CD4-positive, alpha-beta T cell treated with Interleukin-6 for 4 hours (primary cell): ENCODE measurements around the gene DCD.
"Not testable (repeated sequence)": the region's sequence is repeated elsewhere in the genome, so short reads cannot be mapped to it uniquely, and the experiment has no call there.

ENCODE experiments used
- DNase-seq: peaks from one replicate; pipeline ENCODE4 v3.0.0-alpha.2; 2020; ENCODE audit warnings: mixed read lengths

The DCD gene

GRCh38 chr12:54648265-54648664, at the start of gene DCD:
DCD (minus strand) TSS chr12:54648365; CDS start chr12:54648303, 62 bp downstream.
- no peak for DNase-seq

- DNase-seq: no peak
These were observed 49.7 kb upstream of the DCD start for GRCh38 chr12:54697851-54698250.

- DNase-seq: no peak
These were observed 44.2 kb upstream of the DCD start for GRCh38 chr12:54692353-54692752.

GRCh38 chr12:54689984-54690383, 41.8 kb upstream of the DCD start:
- no peak for DNase-seq

GRCh38 chr12:54689034-54689372, 40.8 kb upstream of the DCD start:
- DNase-seq: no peak

GRCh38 chr12:54688309-54689033, 40.3 kb upstream of the DCD start:
- DNase-seq: no peak

- no peak for DNase-seq
These were observed 36.8 kb upstream of the DCD start for GRCh38 chr12:54684636-54685630.

GRCh38 chr12:54683398-54683797, 35.2 kb upstream of the DCD start:
- DNase-seq: no peak

GRCh38 chr12:54682674-54683073, 34.5 kb upstream of the DCD start:
- DNase-seq: no peak

- DNase-seq: peak; percentile 9
These were observed 32.2 kb upstream of the DCD start for GRCh38 chr12:54680374-54680773.

- no peak for DNase-seq
These were observed 30.0 kb upstream of the DCD start for GRCh38 chr12:54678131-54678530.

- no peak for DNase-seq
These were observed 19.8 kb upstream of the DCD start for GRCh38 chr12:54667945-54668344.

- no peak for DNase-seq
These were observed 17.8 kb upstream of the DCD start for GRCh38 chr12:54666008-54666407.

GRCh38 chr12:54665022-54665635, 17.0 kb upstream of the DCD start:
- DNase-seq: not testable (repeated sequence)

- DNase-seq: no peak
These were observed 15.4 kb upstream of the DCD start for GRCh38 chr12:54663603-54664002.

GRCh38 chr12:54662026-54662425, 13.9 kb upstream of the DCD start:
- no peak for DNase-seq

GRCh38 chr12:54661048-54661447, 12.9 kb upstream of the DCD start:
- DNase-seq: no peak

- DNase-seq: no peak
These were observed 12.3 kb upstream of the DCD start for GRCh38 chr12:54660320-54660962.

GRCh38 chr12:54658306-54659264, 10.4 kb upstream of the DCD start:
- DNase-seq: peak; percentile 34

- DNase-seq: no peak
These were observed 9.0 kb upstream of the DCD start for GRCh38 chr12:54657105-54657607.

- DNase-seq: no peak
These were observed 6.8 kb upstream of the DCD start for GRCh38 chr12:54654926-54655325.

- DNase-seq: no peak
These were observed 4.9 kb upstream of the DCD start for GRCh38 chr12:54653025-54653424.
